Endothelial cell of umbilical vein (primary cell): ENCODE measurements around the gene NCSTN.

Source experiments
- EZH2 ChIP-seq: IDR thresholded peaks from 2 replicates; pipeline ENCODE4 v1.6.1; 2012; ENCODE audit warnings: borderline replicate concordance, low read depth, mild to moderate bottlenecking, moderate library complexity, low read length, inconsistent platforms; ENCODE audit not compliant: severe bottlenecking
- POLR2A ChIP-seq: IDR thresholded peaks from 2 replicates; pipeline ENCODE4 v1.6.1; 2012; ENCODE audit warnings: low read depth, mild to moderate bottlenecking, control low read depth, low read length
- TF ChIP-seq, protein P1 (sequence below), 2 donors: IDR thresholded peaks; 1 replicate in 1 of 2; 2 replicates in 1 of 2; pipeline ENCODE4 v1.5.1; 2011; ENCODE audit warnings: low read length in 2 of 2, mild to moderate bottlenecking in 2 of 2, moderate library complexity in 2 of 2, control low read depth in 1 of 2, inconsistent platforms in 1 of 2, low read depth in 1 of 2; ENCODE audit not compliant: insufficient read depth in 1 of 2; ENCODE audit errors: extremely low read depth in 1 of 2

- TF ChIP-seq POLR2A (no peak), EZH2 (no peak)
- TF ChIP-seq, protein P1, sequence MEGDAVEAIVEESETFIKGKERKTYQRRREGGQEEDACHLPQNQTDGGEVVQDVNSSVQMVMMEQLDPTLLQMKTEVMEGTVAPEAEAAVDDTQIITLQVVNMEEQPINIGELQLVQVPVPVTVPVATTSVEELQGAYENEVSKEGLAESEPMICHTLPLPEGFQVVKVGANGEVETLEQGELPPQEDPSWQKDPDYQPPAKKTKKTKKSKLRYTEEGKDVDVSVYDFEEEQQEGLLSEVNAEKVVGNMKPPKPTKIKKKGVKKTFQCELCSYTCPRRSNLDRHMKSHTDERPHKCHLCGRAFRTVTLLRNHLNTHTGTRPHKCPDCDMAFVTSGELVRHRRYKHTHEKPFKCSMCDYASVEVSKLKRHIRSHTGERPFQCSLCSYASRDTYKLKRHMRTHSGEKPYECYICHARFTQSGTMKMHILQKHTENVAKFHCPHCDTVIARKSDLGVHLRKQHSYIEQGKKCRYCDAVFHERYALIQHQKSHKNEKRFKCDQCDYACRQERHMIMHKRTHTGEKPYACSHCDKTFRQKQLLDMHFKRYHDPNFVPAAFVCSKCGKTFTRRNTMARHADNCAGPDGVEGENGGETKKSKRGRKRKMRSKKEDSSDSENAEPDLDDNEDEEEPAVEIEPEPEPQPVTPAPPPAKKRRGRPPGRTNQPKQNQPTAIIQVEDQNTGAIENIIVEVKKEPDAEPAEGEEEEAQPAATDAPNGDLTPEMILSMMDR (IDR thresholded peaks at IDR 0.05; ENCODE audit: extremely low read depth in 1 of 2, insufficient read depth in 1 of 2, low read depth in 1 of 2, low read length in 2 of 2), result no peak
Observed at GRCh38 chr1:160309571-160309970, 33.6 kb upstream of the NCSTN start.
